Stomach (tissue), 4 donors: ENCODE measurements around the gene GPNMB.

Source experiments
- EP300 ChIP-seq: sonication (generic); formaldehyde crosslinking; IDR thresholded peaks from one replicate; pipeline ENCODE4 v1.6.1; 2017; ENCODE audit warnings: antibody characterized with exemption
- POLR2A ChIP-seq, 4 donors: fragments of 450-650 bp; IDR thresholded peaks; one replicate each; pipeline ENCODE4 v1.6.1; 2016; ENCODE audit warnings: antibody characterized with exemption in 4 of 4, control low read depth in 2 of 4, mild to moderate bottlenecking in 1 of 4, moderate library complexity in 1 of 4
- POLR2AphosphoS5 ChIP-seq, 3 donors: sonication (generic); formaldehyde crosslinking; IDR thresholded peaks; one replicate each; pipeline ENCODE4 v1.6.1; 2016; ENCODE audit warnings: antibody characterized with exemption in 3 of 3
- TF ChIP-seq, protein P1 (sequence below), 7 experiments: fragments of 450-650 bp in 4 of 7; fragments of 200-600 bp in 3 of 7; sonication (generic) in 3 of 7; IDR thresholded peaks; one replicate each; pipeline ENCODE4 v1.5.1; 2016 to 2019; ENCODE audit warnings: antibody characterized with exemption in 7 of 7, control low read depth in 2 of 7, mild to moderate bottlenecking in 1 of 7

DNA sequence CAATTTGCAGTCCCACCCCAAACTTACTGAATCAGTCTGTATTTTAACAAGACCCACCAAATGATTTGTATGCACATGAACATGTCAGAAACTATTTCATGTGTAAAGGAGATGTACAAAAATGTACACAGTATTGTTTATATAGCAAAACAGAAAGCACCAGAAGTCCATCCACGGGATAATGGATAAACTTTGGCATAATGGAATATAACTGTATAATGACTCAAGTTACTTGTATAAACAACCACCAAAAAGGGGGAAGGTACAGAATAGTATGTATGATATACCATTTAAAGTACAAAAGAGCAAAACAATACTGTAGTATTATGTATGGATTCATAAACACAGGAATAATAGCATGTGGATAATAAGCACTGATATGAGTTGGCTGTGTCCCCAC, 42.3 kb upstream of the GPNMB start:
- TF ChIP-seq POLR2A (IDR thresholded peaks at IDR 0.05) (no peak), EP300 (no peak), POLR2AphosphoS5 (IDR thresholded peaks at IDR 0.05) (no peak)
- TF ChIP-seq, protein P1, sequence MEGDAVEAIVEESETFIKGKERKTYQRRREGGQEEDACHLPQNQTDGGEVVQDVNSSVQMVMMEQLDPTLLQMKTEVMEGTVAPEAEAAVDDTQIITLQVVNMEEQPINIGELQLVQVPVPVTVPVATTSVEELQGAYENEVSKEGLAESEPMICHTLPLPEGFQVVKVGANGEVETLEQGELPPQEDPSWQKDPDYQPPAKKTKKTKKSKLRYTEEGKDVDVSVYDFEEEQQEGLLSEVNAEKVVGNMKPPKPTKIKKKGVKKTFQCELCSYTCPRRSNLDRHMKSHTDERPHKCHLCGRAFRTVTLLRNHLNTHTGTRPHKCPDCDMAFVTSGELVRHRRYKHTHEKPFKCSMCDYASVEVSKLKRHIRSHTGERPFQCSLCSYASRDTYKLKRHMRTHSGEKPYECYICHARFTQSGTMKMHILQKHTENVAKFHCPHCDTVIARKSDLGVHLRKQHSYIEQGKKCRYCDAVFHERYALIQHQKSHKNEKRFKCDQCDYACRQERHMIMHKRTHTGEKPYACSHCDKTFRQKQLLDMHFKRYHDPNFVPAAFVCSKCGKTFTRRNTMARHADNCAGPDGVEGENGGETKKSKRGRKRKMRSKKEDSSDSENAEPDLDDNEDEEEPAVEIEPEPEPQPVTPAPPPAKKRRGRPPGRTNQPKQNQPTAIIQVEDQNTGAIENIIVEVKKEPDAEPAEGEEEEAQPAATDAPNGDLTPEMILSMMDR (IDR thresholded peaks at IDR 0.05): no peak
